Cardiac fibroblast (primary cell): ENCODE results near the gene CFDP1.

Experiments used
- DNase-seq, 2 donors: peaks; one replicate each; pipeline versions ENCODE4 v3.0.0 to v3.0.0-alpha.2; 2010; ENCODE audit warnings: low read depth in 2 of 2
- H3K4me3 ChIP-seq, 2 donors: replicated peaks in 1 of 2; 1 replicate in 1 of 2; 2 replicates in 1 of 2; pipeline ENCODE4 v1.5.1; 2011; ENCODE audit warnings: low read depth in 2 of 2, low read length in 2 of 2, mild to moderate bottlenecking in 2 of 2, moderate library complexity in 1 of 2
- TF ChIP-seq, protein P1 (sequence below): IDR thresholded peaks from one replicate; pipeline ENCODE4 v1.5.1; 2011; ENCODE audit warnings: low read depth, mild to moderate bottlenecking, low read length, inconsistent platforms

CFDP1 gene

GRCh38 chr16:75323198-75323597, 110.1 kb downstream of the CFDP1 start:
- no peak overlapping the region for H3K4me3 ChIP-seq
- TF ChIP-seq, protein P1, sequence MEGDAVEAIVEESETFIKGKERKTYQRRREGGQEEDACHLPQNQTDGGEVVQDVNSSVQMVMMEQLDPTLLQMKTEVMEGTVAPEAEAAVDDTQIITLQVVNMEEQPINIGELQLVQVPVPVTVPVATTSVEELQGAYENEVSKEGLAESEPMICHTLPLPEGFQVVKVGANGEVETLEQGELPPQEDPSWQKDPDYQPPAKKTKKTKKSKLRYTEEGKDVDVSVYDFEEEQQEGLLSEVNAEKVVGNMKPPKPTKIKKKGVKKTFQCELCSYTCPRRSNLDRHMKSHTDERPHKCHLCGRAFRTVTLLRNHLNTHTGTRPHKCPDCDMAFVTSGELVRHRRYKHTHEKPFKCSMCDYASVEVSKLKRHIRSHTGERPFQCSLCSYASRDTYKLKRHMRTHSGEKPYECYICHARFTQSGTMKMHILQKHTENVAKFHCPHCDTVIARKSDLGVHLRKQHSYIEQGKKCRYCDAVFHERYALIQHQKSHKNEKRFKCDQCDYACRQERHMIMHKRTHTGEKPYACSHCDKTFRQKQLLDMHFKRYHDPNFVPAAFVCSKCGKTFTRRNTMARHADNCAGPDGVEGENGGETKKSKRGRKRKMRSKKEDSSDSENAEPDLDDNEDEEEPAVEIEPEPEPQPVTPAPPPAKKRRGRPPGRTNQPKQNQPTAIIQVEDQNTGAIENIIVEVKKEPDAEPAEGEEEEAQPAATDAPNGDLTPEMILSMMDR, result no peak
- DNase-seq, result no peak

GRCh38 chr16:75322740-75323139, 110.6 kb downstream of the CFDP1 start:
- H3K4me3 ChIP-seq, result no peak overlapping the region
- peak in 1 of 2 donors; percentile 67 for DNase-seq
- TF ChIP-seq, protein P1, result no peak

DNA sequence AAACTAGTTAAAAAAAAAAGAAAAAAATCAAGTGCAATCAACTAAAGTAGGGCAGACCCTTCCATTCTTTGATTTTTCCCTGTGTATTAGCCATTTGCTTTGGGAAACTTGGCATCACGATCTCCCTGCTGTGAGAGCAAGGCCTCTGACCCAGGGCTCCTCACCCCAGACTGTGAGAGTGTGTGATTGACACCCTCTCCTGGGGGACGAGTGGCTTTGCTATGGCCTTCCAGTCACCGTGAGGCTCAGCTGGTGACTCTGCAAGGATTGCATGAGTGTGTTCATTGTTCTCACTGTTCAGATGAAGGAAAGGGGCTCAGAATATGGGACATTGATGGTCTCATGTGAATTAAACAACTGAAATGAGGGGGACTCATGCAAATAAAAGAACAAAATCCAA, 112.9 kb downstream of the CFDP1 start:
- TF ChIP-seq, protein P1, result no peak
- H3K4me3 ChIP-seq, result peak overlapping the region in 1 of 2 donors; percentile 19
- DNase-seq, result no peak

DNA sequence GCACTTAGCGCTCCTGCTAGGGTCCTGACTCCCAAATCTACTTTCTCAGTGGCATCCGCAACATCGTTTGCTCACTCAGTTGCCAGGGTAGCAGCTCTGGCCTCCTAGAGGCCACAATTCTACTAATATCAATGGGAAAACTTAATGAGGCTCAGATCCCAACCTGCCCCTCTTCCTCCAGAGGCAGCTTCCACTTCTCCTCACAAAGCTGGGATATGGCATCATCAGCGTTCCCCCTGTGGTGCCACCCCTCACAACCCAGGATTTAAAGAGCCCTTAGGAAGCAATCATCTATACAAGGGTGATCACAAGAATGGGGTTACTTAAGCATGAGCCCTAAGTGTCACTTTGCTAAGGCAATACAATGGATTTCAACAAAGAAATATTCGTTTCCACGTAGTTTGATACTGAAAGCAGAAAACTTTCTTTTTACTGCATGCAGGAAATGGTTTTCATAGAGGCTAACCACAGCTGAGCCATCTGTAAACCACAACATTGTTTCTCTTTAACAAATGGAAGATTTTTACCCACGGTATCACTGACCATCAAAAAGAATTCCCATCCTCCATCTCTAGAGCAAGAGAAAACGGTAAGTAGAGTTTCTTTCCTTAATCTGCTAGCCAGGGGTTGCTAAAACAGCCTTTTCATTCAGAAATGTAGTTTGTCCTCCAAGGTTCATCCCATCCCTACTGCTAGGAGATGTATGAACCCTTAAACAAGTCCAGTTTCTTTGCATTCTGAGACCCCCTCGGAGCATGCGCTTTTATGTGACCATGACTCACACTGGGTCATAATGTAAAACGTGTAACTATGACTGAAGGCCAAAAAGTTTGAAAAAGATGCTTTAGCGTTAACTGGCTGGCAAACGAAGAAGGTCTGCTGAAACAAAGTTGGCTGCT, 113.5 kb downstream of the CFDP1 start:
- TF ChIP-seq, protein P1, result no peak
- peak; percentile 87 to 92 for DNase-seq
- H3K4me3 ChIP-seq, result peak overlapping the region in 1 of 2 donors; percentile 19

DNA sequence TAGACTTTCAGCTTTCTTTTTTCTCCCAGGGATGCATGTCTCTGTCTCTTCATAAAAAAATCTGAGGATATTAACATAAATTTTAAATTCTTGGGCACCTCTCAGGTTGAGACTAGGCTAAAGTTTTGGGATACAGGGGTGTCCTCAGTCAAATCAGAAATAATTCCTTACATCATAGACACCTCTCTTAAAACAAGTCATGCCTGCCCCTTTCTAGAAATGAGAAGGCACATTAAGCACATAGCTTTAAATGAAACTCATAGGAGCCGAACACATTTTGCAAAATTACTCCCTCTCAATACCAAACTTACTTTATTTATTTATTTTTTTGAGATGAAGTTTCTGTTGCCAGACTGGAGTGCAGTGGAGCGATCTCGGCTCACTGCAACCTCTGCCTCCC, 114.6 kb downstream of the CFDP1 start:
- no peak overlapping the region for H3K4me3 ChIP-seq
- no peak for DNase-seq
- TF ChIP-seq, protein P1, result no peak

DNA sequence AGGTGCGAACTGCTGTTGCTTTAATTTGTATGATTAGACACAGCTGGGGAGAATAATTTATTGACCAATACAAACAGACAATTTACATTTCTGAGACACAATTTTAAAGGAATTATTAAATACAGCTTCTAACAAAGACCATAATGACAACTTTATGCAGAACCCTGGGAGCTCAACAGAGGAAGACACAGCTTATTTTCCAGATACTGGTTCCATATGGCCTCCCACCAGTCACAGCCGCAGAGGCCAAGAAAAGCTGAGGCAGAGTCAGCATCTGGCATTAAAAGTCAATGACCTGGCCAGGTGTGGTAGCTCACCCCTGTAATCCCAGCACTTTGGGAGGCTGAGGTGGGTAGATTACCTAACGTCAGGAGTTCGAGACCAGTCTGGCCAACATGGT, 115.8 kb downstream of the CFDP1 start:
- no peak for DNase-seq
- TF ChIP-seq, protein P1, result no peak

More for the DNA sequence above, 115.8 kb downstream of the CFDP1 start:
- no peak overlapping the region for H3K4me3 ChIP-seq
